Measurements from ENCODE around the gene RASA3. TPM values are rescaled to one million over a fixed set of nuclear protein-coding genes. Genes with fewer than 3 reads are reported as not detected.

The RASA3 gene
- total and polyA plus RNA-seq, 2 of the 8 experiments (the other 6 are each of a cell fraction or from before 2014, with no cell fraction given), result 7.5 to 21.9 TPM

DNA sequence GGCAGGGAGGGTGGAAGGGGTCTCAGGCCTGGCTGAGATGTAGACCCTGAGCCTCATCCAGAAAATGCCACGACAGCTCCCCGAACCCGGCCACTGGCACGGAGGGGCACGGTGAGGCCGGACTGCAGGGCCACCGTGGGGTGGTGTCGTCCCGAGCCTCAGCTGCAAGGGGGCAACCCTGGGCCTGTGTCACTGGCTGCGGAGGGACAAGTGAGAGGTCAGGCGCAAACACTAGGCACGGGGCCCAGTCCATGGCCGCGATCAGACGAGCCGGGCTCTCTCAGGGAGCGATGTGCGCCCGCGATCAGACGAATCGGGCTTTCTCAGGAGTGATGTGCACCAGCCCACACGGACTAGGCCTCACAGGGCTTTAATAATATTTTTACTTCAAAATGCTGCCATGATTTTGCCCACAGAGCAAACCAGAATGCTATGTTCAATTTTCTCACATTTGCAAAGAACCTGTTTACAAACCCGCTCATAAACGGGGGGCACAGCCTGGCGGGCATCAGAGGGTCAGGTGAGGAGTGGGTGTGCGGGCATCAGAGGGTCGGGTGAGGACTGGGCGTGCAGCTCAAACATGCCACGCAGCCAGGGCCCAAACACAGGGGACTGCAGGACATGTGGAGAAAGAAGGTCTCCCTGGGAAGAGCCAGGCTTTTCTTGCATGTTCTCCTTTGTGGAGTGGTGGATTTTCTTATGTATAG lies 115.9 kb downstream of the RASA3 start:
- Histone ChIP-seq H2BK12ac (ENCODE audit: low read depth, low read length) (no peak overlapping the region), H2BK5ac (ENCODE audit: low read depth, low read length) (no peak overlapping the region), H3K27ac (ENCODE audit: low read depth, low read length) (no peak overlapping the region), H3K9me3 (ENCODE audit: insufficient read depth in 2 of 2, low read depth in 1 of 2, low read length in 1 of 2) (no peaks in the 10 kb centered on the region), H3K27me3 (replicated peaks in 1 of 4; ENCODE audit: control insufficient read depth in 3 of 4, extremely low read depth in 1 of 4, insufficient read depth in 3 of 4, low read length in 3 of 4) (no peaks in the 10 kb centered on the region), H3K14ac (ENCODE audit: insufficient read length) (no peak overlapping the region), H4K8ac (ENCODE audit: extremely low read depth, insufficient read depth, low read length) (peak overlapping the region; percentile 80; the same call in 1 of the 2 replicates), H3K23me2 (ENCODE audit: low read depth, low read length) (peaks cover 5% of the 10 kb centered on the region; the same call in 1 of the 2 replicates), H2BK20ac (ENCODE audit: low read length) (no peak overlapping the region), H2BK120ac (replicated peaks; ENCODE audit: low read depth, low read length) (no peak overlapping the region), H3K23ac (ENCODE audit: insufficient read length) (no peak overlapping the region), H3K56ac (replicated peaks; ENCODE audit: insufficient read length, low read depth, low read length) (no peak overlapping the region), H3K4me3 (ENCODE audit: extremely low read depth in 1 of 4, insufficient read depth in 2 of 4, low read depth in 3 of 4, low read length in 4 of 4) (no peak overlapping the region), H3K4ac (replicated peaks; ENCODE audit: insufficient read length, low read depth, low read length) (no peak overlapping the region), H3K4me1 (replicated peaks in 1 of 4; ENCODE audit: control insufficient read depth in 3 of 4, insufficient read depth in 4 of 4, low read length in 3 of 4) (no peaks in the 10 kb centered on the region), H3K36me3 (ENCODE audit: control insufficient read depth in 2 of 4, insufficient read depth in 4 of 4, low read length in 3 of 4) (no peaks in the 10 kb centered on the region), H3K79me1 (ENCODE audit: low read depth, low read length) (no peaks in the 10 kb centered on the region), H3K18ac (ENCODE audit: extremely low read depth, low read length) (no peak overlapping the region), H2BK15ac (ENCODE audit: low read length) (no peak overlapping the region), H4K91ac (replicated peaks; ENCODE audit: insufficient read length, low read length) (no peak overlapping the region), H2AK5ac (ENCODE audit: low read depth, low read length) (no peak overlapping the region), H3K79me2 (ENCODE audit: control insufficient read depth in 1 of 2, insufficient read depth in 2 of 2, low read length in 2 of 2) (no peaks in the 10 kb centered on the region), H3K4me2 (ENCODE audit: insufficient read depth in 1 of 2, low read depth in 2 of 2, low read length in 2 of 2) (no peak overlapping the region), H4K20me1 (replicated peaks in 1 of 2; ENCODE audit: control insufficient read depth in 1 of 2, insufficient read depth in 2 of 2, low read length in 2 of 2) (peaks cover 0 to 5% of the 10 kb centered on the region in 2 experiments), H3K9ac (replicated peaks in 1 of 4; ENCODE audit: extremely low read depth in 1 of 4, low read depth in 3 of 4, low read length in 3 of 4) (no peak overlapping the region), H2AFZ (ENCODE audit: low read length) (no peak overlapping the region), H4K5ac (ENCODE audit: insufficient read length, low read depth, low read length) (no peak overlapping the region)
- TF ChIP-seq ZNF274 (IDR thresholded peaks at IDR 0.05; ENCODE audit: borderline replicate concordance, extremely low read depth, low read length), result no peak
- no peak for TF ChIP-seq SP4 (IDR thresholded peaks at IDR 0.05; ENCODE audit: low read length)
- no peak for TF ChIP-seq NRF1 (IDR thresholded peaks at IDR 0.05; ENCODE audit: low read depth, low read length)
- TF ChIP-seq TBP (IDR thresholded peaks at IDR 0.05; ENCODE audit: low read depth, low read length), result no peak
- no peak for TF ChIP-seq KDM1A (IDR thresholded peaks at IDR 0.05; ENCODE audit: borderline replicate concordance, low read length)
- no peak for TF ChIP-seq TCF12 (IDR thresholded peaks at IDR 0.05; ENCODE audit: low read depth, low read length)
- TF ChIP-seq, protein P1, sequence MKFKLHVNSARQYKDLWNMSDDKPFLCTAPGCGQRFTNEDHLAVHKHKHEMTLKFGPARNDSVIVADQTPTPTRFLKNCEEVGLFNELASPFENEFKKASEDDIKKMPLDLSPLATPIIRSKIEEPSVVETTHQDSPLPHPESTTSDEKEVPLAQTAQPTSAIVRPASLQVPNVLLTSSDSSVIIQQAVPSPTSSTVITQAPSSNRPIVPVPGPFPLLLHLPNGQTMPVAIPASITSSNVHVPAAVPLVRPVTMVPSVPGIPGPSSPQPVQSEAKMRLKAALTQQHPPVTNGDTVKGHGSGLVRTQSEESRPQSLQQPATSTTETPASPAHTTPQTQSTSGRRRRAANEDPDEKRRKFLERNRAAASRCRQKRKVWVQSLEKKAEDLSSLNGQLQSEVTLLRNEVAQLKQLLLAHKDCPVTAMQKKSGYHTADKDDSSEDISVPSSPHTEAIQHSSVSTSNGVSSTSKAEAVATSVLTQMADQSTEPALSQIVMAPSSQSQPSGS (IDR thresholded peaks at IDR 0.05; ENCODE audit: low read length), result no peak
- no peak for TF ChIP-seq RFX5 (IDR thresholded peaks at IDR 0.05; ENCODE audit: borderline replicate concordance, low read depth, low read length)
- FAIRE-seq, result no peak
- no peak for DNase-seq (ENCODE audit: low read depth in 1 of 2, low spot score in 2 of 2)
- ChIA-PET POLR2A (ENCODE audit: partially characterized antibody) (interaction anchor here (0.7 kb wide), 1 partner anchor 102 kb away, joined by 3 read pairs; no protein-coding TSS in a partner anchor), CTCF (ENCODE audit: partially characterized antibody) (interaction anchor here (0.6 to 2.8 kb wide), 13 partner anchors 8 to 284 kb away, joined by 3 to 9 read pairs (median 4); no protein-coding TSS in a partner anchor)
- WGBS, 2 experiments (ENCODE audit: extremely low coverage in 1 of 2, insufficient coverage in 1 of 2, insufficient read length in 1 of 2, insufficient replicate concordance in 2 of 2, low coverage in 1 of 2, low lambda C conversion rate in 2 of 2, missing lambda C conversion rate in 1 of 2), result 94% methylated on average over 28 of the region's 30 CpGs; no CpG with 5 or more reads in 1 of the 2 experiments
